Caco-2 (cell line): ENCODE data around the gene KCNH8. TPM values are rescaled to one million over a fixed set of nuclear protein-coding genes. Genes with fewer than 3 reads are reported as not detected.

Source experiments
- BruUV-seq: library from RNA; stranded (reverse); fragments of 400-500 nt; replicated peaks from 2 replicates; lab custom pipeline; 2021; lab: Mats Ljungman, UMichigan
- CTCF ChIA-PET: fragments of 300-600 bp; sonication (Branson Sonifier 250); formaldehyde crosslinking; loops from one replicate; lab custom pipeline; 2022; ENCODE audit warnings: antibody characterized with exemption; lab: Charles Lee
- POLR2A ChIA-PET: fragments of 300-600 bp; sonication (Branson Sonifier 250); formaldehyde crosslinking; loops from one replicate; lab custom pipeline; 2022; ENCODE audit warnings: antibody characterized with exemption; lab: Charles Lee
- DNase-seq, 2 experiments: peaks; one replicate each; pipeline versions ENCODE4 v3.0.0 to v3.0.0-alpha.2; 2020 to 2022
- H3K27me3 ChIP-seq: replicated peaks from 2 replicates; pipeline ENCODE4 v1.6.0; 2011; ENCODE audit warnings: low read length; ENCODE audit not compliant: control insufficient read depth, insufficient read depth
- H3K36me3 ChIP-seq: 2 replicates; pipeline ENCODE4 v1.5.1; 2011; ENCODE audit warnings: low read length; ENCODE audit not compliant: control insufficient read depth, insufficient read depth
- H3K4me1 ChIP-seq: fragments of 250-450 bp; sonication (Bioruptor Pico); 2 replicates; pipeline ENCODE4 v1.5.1; 2020; ENCODE audit warnings: mild to moderate bottlenecking
- H3K4me3 ChIP-seq: 2 replicates; pipeline ENCODE4 v1.5.1; 2011; ENCODE audit warnings: low read depth, mild to moderate bottlenecking, control low read depth, low read length
- H3K9me3 ChIP-seq: fragments of 250-450 bp; sonication (Bioruptor Pico); 2 replicates; pipeline ENCODE4 v1.5.1; 2020; ENCODE audit warnings: mild to moderate bottlenecking, moderate library complexity
- H3K27ac Mint-ChIP-seq: one replicate; pipeline ENCODE4 v1.8.0; 2022; ENCODE audit warnings: mixed read lengths; ENCODE audit not compliant: unreplicated experiment
- H3K27me3 Mint-ChIP-seq: one replicate; pipeline ENCODE4 v1.8.0; 2022; ENCODE audit warnings: mixed read lengths; ENCODE audit not compliant: insufficient read depth, unreplicated experiment
- H3K36me3 Mint-ChIP-seq: one replicate; pipeline ENCODE4 v1.8.0; 2022; ENCODE audit warnings: mild to moderate bottlenecking, mixed read lengths; ENCODE audit not compliant: insufficient read depth, unreplicated experiment
- H3K4me1 Mint-ChIP-seq: one replicate; pipeline ENCODE4 v1.8.0; 2022; ENCODE audit warnings: low read depth, mixed read lengths; ENCODE audit not compliant: unreplicated experiment
- H3K4me3 Mint-ChIP-seq: one replicate; pipeline ENCODE4 v1.8.0; 2022; ENCODE audit warnings: mild to moderate bottlenecking, moderate library complexity, mixed read lengths; ENCODE audit not compliant: unreplicated experiment
- H3K9me3 Mint-ChIP-seq: one replicate; pipeline ENCODE4 v1.8.0; 2022; ENCODE audit warnings: mixed read lengths; ENCODE audit not compliant: unreplicated experiment
- intact Hi-C: fragments of 100-400 bp; cut with micrococcal nuclease; formaldehyde crosslinking; loops from one replicate; pipeline ENCODE4 v1.10.0; 2022; ENCODE audit not compliant: unreplicated experiment
- total RNA-seq: library from RNA; stranded (reverse); gene quantifications from 2 replicates; pipeline ENCODE4 v1.2.3, GENCODE V29; 2022
- TF ChIP-seq, protein P1 (sequence below), 2 experiments: fragments of 200-600 bp in 1 of 2; IDR thresholded peaks; 1 replicate in 1 of 2; 2 replicates in 1 of 2; pipeline versions ENCODE4 v1.5.1 to v1.8.0; 2011 to 2022; ENCODE audit warnings: antibody characterized with exemption in 1 of 2, control low read depth in 1 of 2, inconsistent platforms in 1 of 2, low read depth in 1 of 2, low read length in 1 of 2, mild to moderate bottlenecking in 1 of 2, moderate library complexity in 1 of 2; ENCODE audit not compliant: insufficient read depth in 1 of 2, severe bottlenecking in 1 of 2, unreplicated experiment in 1 of 2

Gene KCNH8
- total RNA-seq, 1 experiment from 2014 or later = 0.07 TPM

DNA sequence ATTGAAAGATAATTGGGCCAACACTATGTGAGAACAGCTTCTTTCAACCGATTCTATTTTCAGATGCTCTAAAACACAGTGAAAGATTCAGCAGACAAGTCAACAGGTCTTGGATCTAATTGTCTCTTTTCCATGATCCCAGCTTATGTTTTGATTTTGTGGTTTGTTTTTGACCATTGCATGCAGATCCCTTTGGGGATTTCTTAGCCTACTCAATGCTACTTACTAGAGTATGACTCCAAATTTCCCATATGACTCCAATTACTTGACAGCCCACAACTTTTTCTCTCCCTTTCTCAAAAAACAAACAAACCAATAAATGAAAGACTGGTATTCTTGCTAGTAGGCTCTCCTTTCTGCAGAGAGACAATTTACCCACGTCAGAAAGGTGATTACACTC is 67.1 kb downstream of the KCNH8 start:
- DNase-seq = no peak
- Histone ChIP-seq H3K9me3 (no peaks in the 10 kb centered on the region), H3K4me3 (no peak overlapping the region), H3K4me1 (no peaks in the 10 kb centered on the region), H3K36me3 (no peaks in the 10 kb centered on the region), H3K27me3 (no peaks in the 10 kb centered on the region)
- intact Hi-C loops = no loop called here
- no peak overlapping the region for H3K27ac Mint-ChIP-seq
- H3K36me3 Mint-ChIP-seq = no peaks in the 10 kb centered on the region
- no peaks in the 10 kb centered on the region for H3K27me3 Mint-ChIP-seq
- no peaks in the 10 kb centered on the region for H3K4me1 Mint-ChIP-seq
- no peaks in the 10 kb centered on the region for H3K9me3 Mint-ChIP-seq
- ChIA-PET POLR2A (no interaction called here), CTCF (no interaction called here)
- TF ChIP-seq, protein P1, sequence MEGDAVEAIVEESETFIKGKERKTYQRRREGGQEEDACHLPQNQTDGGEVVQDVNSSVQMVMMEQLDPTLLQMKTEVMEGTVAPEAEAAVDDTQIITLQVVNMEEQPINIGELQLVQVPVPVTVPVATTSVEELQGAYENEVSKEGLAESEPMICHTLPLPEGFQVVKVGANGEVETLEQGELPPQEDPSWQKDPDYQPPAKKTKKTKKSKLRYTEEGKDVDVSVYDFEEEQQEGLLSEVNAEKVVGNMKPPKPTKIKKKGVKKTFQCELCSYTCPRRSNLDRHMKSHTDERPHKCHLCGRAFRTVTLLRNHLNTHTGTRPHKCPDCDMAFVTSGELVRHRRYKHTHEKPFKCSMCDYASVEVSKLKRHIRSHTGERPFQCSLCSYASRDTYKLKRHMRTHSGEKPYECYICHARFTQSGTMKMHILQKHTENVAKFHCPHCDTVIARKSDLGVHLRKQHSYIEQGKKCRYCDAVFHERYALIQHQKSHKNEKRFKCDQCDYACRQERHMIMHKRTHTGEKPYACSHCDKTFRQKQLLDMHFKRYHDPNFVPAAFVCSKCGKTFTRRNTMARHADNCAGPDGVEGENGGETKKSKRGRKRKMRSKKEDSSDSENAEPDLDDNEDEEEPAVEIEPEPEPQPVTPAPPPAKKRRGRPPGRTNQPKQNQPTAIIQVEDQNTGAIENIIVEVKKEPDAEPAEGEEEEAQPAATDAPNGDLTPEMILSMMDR (IDR thresholded peaks at IDR 0.05; ENCODE audit: insufficient read depth in 1 of 2, low read depth in 1 of 2, low read length in 1 of 2, severe bottlenecking in 1 of 2, unreplicated experiment in 1 of 2) = no peak
- H3K4me3 Mint-ChIP-seq = no peak overlapping the region
- no TSS peak for BruUV-seq

DNA sequence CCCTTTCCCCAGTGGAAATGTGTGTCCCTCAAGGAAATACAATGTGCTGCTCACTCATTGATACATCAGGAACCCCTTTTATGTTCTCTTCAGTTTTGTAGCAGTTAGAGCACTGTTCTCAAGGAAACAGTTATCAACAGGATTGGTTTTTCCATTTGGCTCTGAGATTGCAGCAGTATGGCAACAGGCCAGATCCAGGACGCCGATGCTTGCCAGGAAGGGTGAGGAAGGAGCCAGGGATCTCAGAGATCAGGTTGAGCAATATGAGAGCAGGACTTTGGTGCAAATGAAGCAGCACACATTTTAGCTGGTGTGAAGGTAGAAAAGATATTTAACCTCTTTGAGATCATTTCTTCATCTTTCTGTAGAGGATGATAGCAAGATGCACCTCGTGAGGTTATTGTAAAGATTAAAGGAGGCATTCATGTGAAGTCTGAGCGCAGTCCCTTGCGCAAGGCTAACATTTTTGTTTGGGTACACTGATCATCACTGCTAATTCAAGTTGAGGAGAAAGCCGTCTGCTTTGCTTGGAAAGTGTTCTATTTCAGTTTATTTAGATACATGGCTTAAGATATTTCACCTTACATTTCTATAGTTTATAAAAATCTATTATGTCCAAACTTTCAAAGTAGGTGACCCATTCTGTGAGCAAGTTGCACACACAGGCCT is 68.5 kb downstream of the KCNH8 start:
- H3K4me1 ChIP-seq = no peaks in the 10 kb centered on the region
- no peak overlapping the region for H3K4me3 ChIP-seq
- no peaks in the 10 kb centered on the region for H3K27me3 Mint-ChIP-seq
- no peaks in the 10 kb centered on the region for H3K27me3 ChIP-seq
- H3K27ac Mint-ChIP-seq = no peak overlapping the region
- no peaks in the 10 kb centered on the region for H3K9me3 Mint-ChIP-seq
- no peaks in the 10 kb centered on the region for H3K36me3 Mint-ChIP-seq
- no peak for DNase-seq
- ChIA-PET CTCF (no interaction called here), POLR2A (no interaction called here)
- BruUV-seq = no TSS peak
- H3K4me1 Mint-ChIP-seq = no peaks in the 10 kb centered on the region
- no peaks in the 10 kb centered on the region for H3K36me3 ChIP-seq
- no peak overlapping the region for H3K4me3 Mint-ChIP-seq
- H3K9me3 ChIP-seq = no peaks in the 10 kb centered on the region
- intact Hi-C loops = no loop called here
- TF ChIP-seq, protein P1 (IDR thresholded peaks at IDR 0.05; ENCODE audit: insufficient read depth in 1 of 2, low read depth in 1 of 2, low read length in 1 of 2, severe bottlenecking in 1 of 2, unreplicated experiment in 1 of 2) = no peak

DNA sequence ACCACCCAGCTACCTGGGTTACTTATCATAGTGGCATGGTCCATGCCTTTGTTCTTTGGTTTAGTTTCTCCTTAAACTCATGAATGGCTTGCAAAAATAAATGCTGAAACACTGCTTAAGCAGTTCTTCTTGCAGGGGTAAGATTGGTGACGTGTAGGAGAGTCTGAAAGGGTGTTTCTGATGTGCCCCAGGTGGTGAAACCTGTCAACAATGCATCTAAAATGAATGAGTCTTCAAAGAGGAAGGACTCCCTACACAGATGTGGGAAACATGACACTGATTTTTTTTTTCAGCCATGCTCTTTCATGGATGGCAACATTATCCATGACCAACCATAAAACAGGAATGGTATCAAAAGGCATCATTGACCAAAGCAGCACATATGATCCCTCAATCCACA is 72.0 kb downstream of the KCNH8 start:
- CTCF ChIA-PET = no interaction called here

More for the DNA sequence above, 72.0 kb downstream of the KCNH8 start:
- Mint-ChIP-seq H3K36me3 (no peaks in the 10 kb centered on the region), H3K4me1 (no peaks in the 10 kb centered on the region), H3K4me3 (no peak overlapping the region), H3K27ac (no peak overlapping the region), H3K9me3 (no peaks in the 10 kb centered on the region), H3K27me3 (no peaks in the 10 kb centered on the region)
- DNase-seq = no peak
- Histone ChIP-seq H3K27me3 (no peaks in the 10 kb centered on the region), H3K4me3 (no peak overlapping the region), H3K9me3 (no peaks in the 10 kb centered on the region), H3K4me1 (no peaks in the 10 kb centered on the region), H3K36me3 (no peaks in the 10 kb centered on the region)
- TF ChIP-seq, protein P1 (IDR thresholded peaks at IDR 0.05; ENCODE audit: insufficient read depth in 1 of 2, low read depth in 1 of 2, low read length in 1 of 2, severe bottlenecking in 1 of 2, unreplicated experiment in 1 of 2) = no peak
- intact Hi-C loops = no loop called here
- POLR2A ChIA-PET = no interaction called here
- no TSS peak for BruUV-seq
